ENCODE results near the gene CXorf38. TPM values are rescaled to one million over a fixed set of nuclear protein-coding genes. Genes with fewer than 3 reads are reported as not detected.

CXorf38 gene
- total RNA-seq, 4 donors from 2014 or later, result 4.1 to 8.7 (median 5.8) TPM

- H3K36me3 ChIP-seq, result peaks cover 0 to 41% of the 10 kb centered on the region in 2 donors
- TF ChIP-seq POLR2A (IDR thresholded peaks at IDR 0.05), result no peak
- TF ChIP-seq, protein P1, sequence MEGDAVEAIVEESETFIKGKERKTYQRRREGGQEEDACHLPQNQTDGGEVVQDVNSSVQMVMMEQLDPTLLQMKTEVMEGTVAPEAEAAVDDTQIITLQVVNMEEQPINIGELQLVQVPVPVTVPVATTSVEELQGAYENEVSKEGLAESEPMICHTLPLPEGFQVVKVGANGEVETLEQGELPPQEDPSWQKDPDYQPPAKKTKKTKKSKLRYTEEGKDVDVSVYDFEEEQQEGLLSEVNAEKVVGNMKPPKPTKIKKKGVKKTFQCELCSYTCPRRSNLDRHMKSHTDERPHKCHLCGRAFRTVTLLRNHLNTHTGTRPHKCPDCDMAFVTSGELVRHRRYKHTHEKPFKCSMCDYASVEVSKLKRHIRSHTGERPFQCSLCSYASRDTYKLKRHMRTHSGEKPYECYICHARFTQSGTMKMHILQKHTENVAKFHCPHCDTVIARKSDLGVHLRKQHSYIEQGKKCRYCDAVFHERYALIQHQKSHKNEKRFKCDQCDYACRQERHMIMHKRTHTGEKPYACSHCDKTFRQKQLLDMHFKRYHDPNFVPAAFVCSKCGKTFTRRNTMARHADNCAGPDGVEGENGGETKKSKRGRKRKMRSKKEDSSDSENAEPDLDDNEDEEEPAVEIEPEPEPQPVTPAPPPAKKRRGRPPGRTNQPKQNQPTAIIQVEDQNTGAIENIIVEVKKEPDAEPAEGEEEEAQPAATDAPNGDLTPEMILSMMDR (IDR thresholded peaks at IDR 0.05 in 4 of 5, conservative IDR thresholded peaks at IDR 0.05 in 1 of 5), result peak in 4 of 5 experiments; percentile 22 to 62 (median 32)
- H3K4me1 ChIP-seq, result no peaks in the 10 kb centered on the region
- DNase-seq, result peak in 1 of 2 donors; percentile 24
- peak overlapping the region; percentile 6 to 54 (median 23) for H3K27ac ChIP-seq
- in situ Hi-C loops (cut with MboI; ENCODE audit: low sequenced_read_pairs in 4 of 4), result loop anchor here in 2 of 4 donors (10.0 to 25.0 kb wide), 2 partner anchors 131 to 448 kb away; no protein-coding TSS in a partner anchor
- peak in 1 of 2 donors; percentile 69 for ATAC-seq
- H3K9me3 ChIP-seq, result no peaks in the 10 kb centered on the region
- intact Hi-C loops (cut with DNase I; ENCODE audit: low total_unique reads), result no loop called here
- no peak overlapping the region for H3K4me3 ChIP-seq
- peaks cover 0 to under 1% (median 0%) of the 10 kb centered on the region in 3 donors for H3K27me3 ChIP-seq
Measured at GRCh38 chrX:40663880-40664630, 16.7 kb upstream of the CXorf38 start.

DNA sequence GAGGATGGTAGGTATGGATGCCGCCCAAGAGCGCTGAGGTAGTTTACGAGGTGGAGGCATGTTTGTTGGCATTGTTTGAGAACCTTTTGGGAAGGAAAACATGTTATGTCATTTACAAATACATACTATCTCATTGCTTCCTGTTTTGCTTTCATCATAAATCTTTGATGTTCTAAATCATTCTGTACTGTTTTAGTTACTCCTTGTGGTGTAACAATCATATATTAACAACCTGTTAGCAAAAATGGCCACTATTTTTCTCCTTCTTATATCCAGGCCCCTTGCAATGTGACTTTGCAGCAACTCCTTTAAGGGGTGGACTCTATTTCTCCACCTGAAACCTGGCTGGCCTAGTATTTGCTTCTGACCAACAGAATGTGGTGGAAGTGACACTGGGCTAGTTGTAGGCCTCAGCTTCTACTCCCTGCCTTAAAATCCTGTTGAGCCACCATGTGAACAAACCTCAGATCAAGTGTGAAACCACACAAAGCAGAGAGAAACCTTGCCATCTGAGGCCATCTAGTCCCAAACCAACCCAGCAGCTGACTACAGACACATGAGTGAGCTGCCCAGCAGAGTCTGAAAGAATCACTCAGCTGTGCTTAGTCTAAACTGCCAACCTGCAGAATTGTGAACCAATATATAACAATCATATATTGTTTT is 15.8 kb upstream of the CXorf38 start:
- ATAC-seq (no peak), DNase-seq (no peak)
- Histone ChIP-seq H3K9me3 (no peaks in the 10 kb centered on the region), H3K4me3 (no peak overlapping the region), H3K27me3 (peaks cover 0 to 2% (median 0%) of the 10 kb centered on the region in 3 donors), H3K4me1 (no peaks in the 10 kb centered on the region), H3K36me3 (peaks cover 0 to 41% of the 10 kb centered on the region in 2 donors), H3K27ac (peak overlapping the region in 1 of 4 donors; percentile 22)
- intact Hi-C loops (cut with DNase I; ENCODE audit: low total_unique reads) (no loop called here), in situ Hi-C loops (cut with MboI; ENCODE audit: low sequenced_read_pairs in 4 of 4) (loop anchor here in 2 of 4 donors (10.0 to 25.0 kb wide), 2 partner anchors 132 to 449 kb away; no protein-coding TSS in a partner anchor)
- TF ChIP-seq, protein P1 (IDR thresholded peaks at IDR 0.05 in 4 of 5, conservative IDR thresholded peaks at IDR 0.05 in 1 of 5), result no peak
- no peak for TF ChIP-seq POLR2A (IDR thresholded peaks at IDR 0.05)

DNA sequence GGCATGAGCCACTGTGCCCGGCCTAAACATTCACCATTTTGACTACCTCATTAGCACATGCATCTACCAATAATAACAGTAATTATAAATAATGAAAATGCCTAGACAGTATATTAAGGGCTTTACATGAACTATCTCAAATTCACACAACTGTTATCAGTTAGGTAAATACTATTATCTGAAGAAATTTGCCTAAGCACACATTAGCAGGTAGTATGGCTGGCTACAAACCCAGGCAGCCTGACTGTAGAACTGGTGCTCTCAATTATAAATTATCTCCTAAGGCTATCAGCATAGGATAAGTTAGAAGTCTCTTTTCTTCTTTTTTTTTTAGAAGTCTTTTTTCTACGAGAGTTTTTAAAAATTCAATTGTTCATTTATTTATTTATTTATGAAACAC is 14.1 kb upstream of the CXorf38 start:
- H3K36me3 ChIP-seq, result peaks cover 0 to 39% of the 10 kb centered on the region in 2 donors
- peaks cover 0 to 2% (median 0%) of the 10 kb centered on the region in 3 donors for H3K27me3 ChIP-seq
- H3K27ac ChIP-seq, result no peak overlapping the region
- H3K4me3 ChIP-seq, result no peak overlapping the region
- no peak for TF ChIP-seq POLR2A (IDR thresholded peaks at IDR 0.05)
- TF ChIP-seq, protein P1 (IDR thresholded peaks at IDR 0.05 in 4 of 5, conservative IDR thresholded peaks at IDR 0.05 in 1 of 5), result no peak
- ATAC-seq (no peak), DNase-seq (no peak)
- in situ Hi-C loops (cut with MboI; ENCODE audit: low sequenced_read_pairs in 4 of 4), result loop anchor here in 2 of 4 donors (10.0 to 25.0 kb wide), 2 partner anchors 133 to 451 kb away; no protein-coding TSS in a partner anchor
- intact Hi-C loops (cut with DNase I; ENCODE audit: low total_unique reads), result no loop called here
- no peaks in the 10 kb centered on the region for H3K4me1 ChIP-seq
- no peaks in the 10 kb centered on the region for H3K9me3 ChIP-seq

- H3K36me3 ChIP-seq, result peaks cover 0 to 35% of the 10 kb centered on the region in 2 donors
- H3K4me1 ChIP-seq, result no peaks in the 10 kb centered on the region
- DNase-seq (no peak), ATAC-seq (no peak)
- TF ChIP-seq, protein P1 (IDR thresholded peaks at IDR 0.05 in 4 of 5, conservative IDR thresholded peaks at IDR 0.05 in 1 of 5), result no peak
- no peak for TF ChIP-seq POLR2A (IDR thresholded peaks at IDR 0.05)
- H3K27me3 ChIP-seq, result peaks cover 0 to 2% (median 0%) of the 10 kb centered on the region in 3 donors
- intact Hi-C loops (cut with DNase I; ENCODE audit: low total_unique reads) (no loop called here), in situ Hi-C loops (cut with MboI; ENCODE audit: low sequenced_read_pairs in 4 of 4) (loop anchor here in 2 of 4 donors (10.0 to 25.0 kb wide), 2 partner anchors 134 to 452 kb away; no protein-coding TSS in a partner anchor)
- H3K9me3 ChIP-seq, result no peaks in the 10 kb centered on the region
- no peak overlapping the region for H3K4me3 ChIP-seq
- no peak overlapping the region for H3K27ac ChIP-seq
Measured at GRCh38 chrX:40660381-40660780, 13.0 kb upstream of the CXorf38 start.
